ENCODE data around the gene RFX6. TPM values are rescaled to one million over a fixed set of nuclear protein-coding genes. Genes with fewer than 3 reads are reported as not detected.

The RFX6 gene
- total and polyA plus RNA-seq, 2 donors (not counting 1 experiment from before 2014, with no cell fraction given): not detected

DNA sequence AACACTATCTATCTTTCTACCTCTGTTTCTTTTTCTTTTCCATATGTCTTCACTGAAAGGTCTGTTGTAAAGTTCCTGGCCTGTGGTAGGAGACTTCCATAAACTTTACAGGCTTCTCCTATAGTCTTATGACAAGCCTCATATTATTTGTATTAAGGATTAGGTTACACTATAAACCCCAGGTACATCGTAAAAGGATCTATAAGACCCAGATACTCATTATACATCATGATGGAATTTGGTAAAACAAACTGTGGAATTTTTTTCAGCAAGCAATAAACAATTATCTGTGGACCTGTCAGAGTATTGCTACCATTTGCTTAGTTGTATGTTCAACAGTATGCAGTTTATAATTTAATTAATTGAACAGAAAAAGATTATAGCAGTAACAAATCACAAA, 55.5 kb downstream of the RFX6 start:
- Histone ChIP-seq H3K27ac (ENCODE audit: insufficient read depth, low read length) (no peak overlapping the region), H3K79me2 (ENCODE audit: control insufficient read depth, insufficient read depth, low read length) (no peaks in the 10 kb centered on the region), H3K36me3 (ENCODE audit: control insufficient read depth, insufficient read depth, low read length) (no peaks in the 10 kb centered on the region), H3K4me3 (replicated peaks in 1 of 4; ENCODE audit: control extremely low read depth in 1 of 4, insufficient read depth in 1 of 4, low read depth in 3 of 4, low read length in 4 of 4) (no peak overlapping the region), H3K9ac (ENCODE audit: insufficient read depth, low read length) (no peak overlapping the region), H4K20me1 (ENCODE audit: control insufficient read depth, extremely low read depth, insufficient read depth, low read length) (no peaks in the 10 kb centered on the region), H2AFZ (ENCODE audit: low read length) (no peak overlapping the region), H3K4me2 (ENCODE audit: extremely low read depth, insufficient read depth, low read length) (no peak overlapping the region), H3K4me1 (ENCODE audit: control insufficient read depth, extremely low read depth, insufficient read depth, low read length) (no peaks in the 10 kb centered on the region), H3K27me3 (ENCODE audit: control insufficient read depth, insufficient read depth, low read length) (no peaks in the 10 kb centered on the region), H3K9me3 (ENCODE audit: control insufficient read depth, insufficient read depth, low read depth, low read length) (no peaks in the 10 kb centered on the region)
- TF ChIP-seq EZH2 (IDR thresholded peaks at IDR 0.05; ENCODE audit: low read length, missing control alignments): no peak
- no peak for TF ChIP-seq CTCF (conservative IDR thresholded peaks at IDR 0.05 in 1 of 2, IDR thresholded peaks at IDR 0.05 in 1 of 2; ENCODE audit: low read depth in 1 of 2, low read length in 2 of 2)
- no peak for DNase-seq (ENCODE audit: low read depth in 2 of 2)

- TF ChIP-seq EZH2 (IDR thresholded peaks at IDR 0.05; ENCODE audit: low read length, missing control alignments): no peak
- no peak for TF ChIP-seq CTCF (conservative IDR thresholded peaks at IDR 0.05 in 1 of 2, IDR thresholded peaks at IDR 0.05 in 1 of 2; ENCODE audit: low read depth in 1 of 2, low read length in 2 of 2)
- Histone ChIP-seq H3K79me2 (ENCODE audit: control insufficient read depth, insufficient read depth, low read length) (no peaks in the 10 kb centered on the region), H2AFZ (ENCODE audit: low read length) (no peak overlapping the region), H3K27ac (ENCODE audit: insufficient read depth, low read length) (no peak overlapping the region), H3K9me3 (ENCODE audit: control insufficient read depth, insufficient read depth, low read depth, low read length) (no peaks in the 10 kb centered on the region), H3K27me3 (ENCODE audit: control insufficient read depth, insufficient read depth, low read length) (no peaks in the 10 kb centered on the region), H3K9ac (ENCODE audit: insufficient read depth, low read length) (no peak overlapping the region), H3K4me2 (ENCODE audit: extremely low read depth, insufficient read depth, low read length) (no peak overlapping the region), H3K4me1 (ENCODE audit: control insufficient read depth, extremely low read depth, insufficient read depth, low read length) (no peaks in the 10 kb centered on the region), H3K36me3 (ENCODE audit: control insufficient read depth, insufficient read depth, low read length) (no peaks in the 10 kb centered on the region), H3K4me3 (replicated peaks in 1 of 4; ENCODE audit: control extremely low read depth in 1 of 4, insufficient read depth in 1 of 4, low read depth in 3 of 4, low read length in 4 of 4) (no peak overlapping the region), H4K20me1 (ENCODE audit: control insufficient read depth, extremely low read depth, insufficient read depth, low read length) (no peaks in the 10 kb centered on the region)
- DNase-seq (ENCODE audit: low read depth in 2 of 2): no peak
These were observed 56.4 kb downstream of the RFX6 start for GRCh38 chr6:116933485-116933884.

- H3K4me3 ChIP-seq (replicated peaks in 1 of 4; ENCODE audit: control extremely low read depth in 1 of 4, insufficient read depth in 1 of 4, low read depth in 3 of 4, low read length in 4 of 4): no peak overlapping the region
- TF ChIP-seq EZH2 (IDR thresholded peaks at IDR 0.05; ENCODE audit: low read length, missing control alignments) (no peak), CTCF (conservative IDR thresholded peaks at IDR 0.05 in 1 of 2, IDR thresholded peaks at IDR 0.05 in 1 of 2; ENCODE audit: low read depth in 1 of 2, low read length in 2 of 2) (no peak)
- H3K4me2 ChIP-seq (ENCODE audit: extremely low read depth, insufficient read depth, low read length): no peak overlapping the region
- no peak for DNase-seq (ENCODE audit: low read depth in 2 of 2)
- no peaks in the 10 kb centered on the region for H3K79me2 ChIP-seq (ENCODE audit: control insufficient read depth, insufficient read depth, low read length)
- H3K9ac ChIP-seq (ENCODE audit: insufficient read depth, low read length): no peak overlapping the region
- no peaks in the 10 kb centered on the region for H3K27me3 ChIP-seq (ENCODE audit: control insufficient read depth, insufficient read depth, low read length)
- no peaks in the 10 kb centered on the region for H3K36me3 ChIP-seq (ENCODE audit: control insufficient read depth, insufficient read depth, low read length)
- no peaks in the 10 kb centered on the region for H4K20me1 ChIP-seq (ENCODE audit: control insufficient read depth, extremely low read depth, insufficient read depth, low read length)
- no peaks in the 10 kb centered on the region for H3K4me1 ChIP-seq (ENCODE audit: control insufficient read depth, extremely low read depth, insufficient read depth, low read length)
- H3K27ac ChIP-seq (ENCODE audit: insufficient read depth, low read length): no peak overlapping the region
- no peaks in the 10 kb centered on the region for H3K9me3 ChIP-seq (ENCODE audit: control insufficient read depth, insufficient read depth, low read depth, low read length)
- H2AFZ ChIP-seq (ENCODE audit: low read length): no peak overlapping the region
These were observed 61.3 kb downstream of the RFX6 start for GRCh38 chr6:116938305-116938704.
